ENCODE measurements around the gene ANKMY1. TPM values are rescaled to one million over a fixed set of nuclear protein-coding genes. Genes with fewer than 3 reads are reported as not detected.
A peak's percentile ranks its signal among the peaks of the same experiment; 100 is the strongest.

The ANKMY1 gene
- total and polyA plus RNA-seq, 2 donors (not counting 1 experiment from before 2014, with no cell fraction given): 51.7 to 72.1 TPM

GRCh38 chr2:240586919-240587800, 29.4 kb upstream of the ANKMY1 start:
- Mint-ChIP-seq H3K4me1 (peaks cover 50% of the 10 kb centered on the region), H3K4me3 (peak overlapping the region; percentile 93), H3K27me3 (no peaks in the 10 kb centered on the region), H3K9me3 (ENCODE audit: insufficient read depth) (no peaks in the 10 kb centered on the region), H3K27ac (peak overlapping the region; percentile 89)
- H2AFZ ChIP-seq (ENCODE audit: insufficient read depth, low read depth, low read length, poor library complexity, severe bottlenecking): peak overlapping the region; percentile 98
- peak; percentile 3 for ATAC-seq (ENCODE audit: low read depth)
- TF ChIP-seq, protein P1, sequence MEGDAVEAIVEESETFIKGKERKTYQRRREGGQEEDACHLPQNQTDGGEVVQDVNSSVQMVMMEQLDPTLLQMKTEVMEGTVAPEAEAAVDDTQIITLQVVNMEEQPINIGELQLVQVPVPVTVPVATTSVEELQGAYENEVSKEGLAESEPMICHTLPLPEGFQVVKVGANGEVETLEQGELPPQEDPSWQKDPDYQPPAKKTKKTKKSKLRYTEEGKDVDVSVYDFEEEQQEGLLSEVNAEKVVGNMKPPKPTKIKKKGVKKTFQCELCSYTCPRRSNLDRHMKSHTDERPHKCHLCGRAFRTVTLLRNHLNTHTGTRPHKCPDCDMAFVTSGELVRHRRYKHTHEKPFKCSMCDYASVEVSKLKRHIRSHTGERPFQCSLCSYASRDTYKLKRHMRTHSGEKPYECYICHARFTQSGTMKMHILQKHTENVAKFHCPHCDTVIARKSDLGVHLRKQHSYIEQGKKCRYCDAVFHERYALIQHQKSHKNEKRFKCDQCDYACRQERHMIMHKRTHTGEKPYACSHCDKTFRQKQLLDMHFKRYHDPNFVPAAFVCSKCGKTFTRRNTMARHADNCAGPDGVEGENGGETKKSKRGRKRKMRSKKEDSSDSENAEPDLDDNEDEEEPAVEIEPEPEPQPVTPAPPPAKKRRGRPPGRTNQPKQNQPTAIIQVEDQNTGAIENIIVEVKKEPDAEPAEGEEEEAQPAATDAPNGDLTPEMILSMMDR (IDR thresholded peaks at IDR 0.05): no peak
- no peak for TF ChIP-seq EZH2 (IDR thresholded peaks at IDR 0.05; ENCODE audit: borderline replicate concordance, insufficient read depth, low read depth, low read length, poor library complexity, severe bottlenecking)
- H3K27ac ChIP-seq (ENCODE audit: low read length in 2 of 2): peak overlapping the region; percentile 25 to 97
- H3K27me3 ChIP-seq (replicated peaks in 1 of 4; ENCODE audit: control extremely low read depth in 1 of 4, control insufficient read depth in 3 of 4, insufficient read depth in 4 of 4, low read length in 3 of 4): no peaks in the 10 kb centered on the region
- intact Hi-C loops (cut with micrococcal nuclease): loop anchor here (1.0 to 2.0 kb wide), 5 partner anchors 21 to 922 kb away; partner anchors contain the start of genes COPS9 and STK25
- H3K9me3 ChIP-seq (ENCODE audit: control extremely low read depth in 1 of 3, control insufficient read depth in 2 of 3, insufficient read depth in 1 of 3, low read length in 2 of 3): no peaks in the 10 kb centered on the region
- H4K20me1 ChIP-seq (ENCODE audit: control insufficient read depth, insufficient read depth, low read length, poor library complexity, severe bottlenecking): peaks cover 78% of the 10 kb centered on the region
- CTCF ChIA-PET: interaction anchor here (1.3 to 7.2 kb wide), 6 partner anchors 7 to 75 kb away, joined by 3 to 126 read pairs (median 15); partner anchors contain the start of genes ANKMY1, DUSP28 and RNPEPL1
- POLR2A ChIA-PET: interaction anchor here (0.7 to 3.7 kb wide), 8 partner anchors 18 to 728 kb away, joined by 3 to 97 read pairs (median 8); partner anchors contain the start of genes DUSP28, HDLBP, NDUFA10 and RNPEPL1
- H3K4me1 ChIP-seq (ENCODE audit: control insufficient read depth in 2 of 2, insufficient read depth in 2 of 2, low read length in 2 of 2): peaks cover 32 to 40% of the 10 kb centered on the region in 2 donors
- peak overlapping the region; percentile 91 for H3K9ac ChIP-seq (ENCODE audit: low read length)
- H3K4me3 ChIP-seq (ENCODE audit: control extremely low read depth in 1 of 5, extremely low read depth in 1 of 5, insufficient read depth in 1 of 5, low read depth in 2 of 5, low read length in 4 of 5): peak overlapping the region; percentile 27 to 93 (median 89)
- peaks cover 94% of the 10 kb centered on the region for H3K79me2 ChIP-seq (ENCODE audit: control insufficient read depth, insufficient read depth, low read length)
- WGBS (ENCODE audit: insufficient coverage): 6% methylated on average over 59 of the region's 62 CpGs
- H3K4me2 ChIP-seq (replicated peaks; ENCODE audit: low read depth, low read length, poor library complexity, severe bottlenecking): peak overlapping the region; percentile 94
- peaks cover 0 to 17% of the 10 kb centered on the region in 2 experiments for H3K36me3 ChIP-seq (replicated peaks in 1 of 2; ENCODE audit: control extremely low read depth in 1 of 2, control insufficient read depth in 1 of 2, extremely low read depth in 1 of 2, insufficient read depth in 2 of 2, low read length in 1 of 2)
- no peak for DNase-seq
